Ovary (tissue), 3 donors: ENCODE measurements around the gene HSD3B2.

Source experiments
- CTCF ChIP-seq, 3 donors: fragments of 450-650 bp in 2 of 3; fragments of 200-600 bp in 1 of 3; IDR thresholded peaks; one replicate each; pipeline versions ENCODE4 v1.5.1 to v1.8.0; 2016 to 2022; ENCODE audit warnings: antibody characterized with exemption in 3 of 3, mild to moderate bottlenecking in 1 of 3
- POLR2A ChIP-seq: fragments of 450-650 bp; IDR thresholded peaks from one replicate; pipeline ENCODE4 v1.6.1; 2017; ENCODE audit warnings: antibody characterized with exemption, mild to moderate bottlenecking, moderate library complexity
- donor health status: DM: no; HTN: no; CAD: no.

GRCh38 chr1:119462964-119463363 is 48.0 kb downstream of the HSD3B2 start:
- TF ChIP-seq CTCF (IDR thresholded peaks at IDR 0.05) = no peak
- no peak for TF ChIP-seq POLR2A
